Thoracic aorta (tissue), 2 donors: ENCODE measurements around the gene UNC5B. TPM values are rescaled to one million over a fixed set of nuclear protein-coding genes. Genes with fewer than 3 reads are reported as not detected.
"Not testable (repeated sequence)": the region's sequence is repeated elsewhere in the genome, so short reads cannot be mapped to it uniquely, and the experiment has no call there.

Experiments
- ATAC-seq: fragments of 150-250 bp; one replicate; pipeline ENCODE4 v1.8.0; 2017; ENCODE audit warnings: low read depth; ENCODE audit not compliant: insufficient number of reproducible peaks, low FRiP score
- DNase-seq: peaks from one replicate; pipeline ENCODE4 v3.0.0-alpha.2; 2020; ENCODE audit warnings: low spot score
- H3K27ac ChIP-seq, 2 donors: fragments of 200-600 bp; sonication (generic); 1 replicate in 1 of 2; 2 replicates in 1 of 2; pipeline ENCODE4 v1.5.1; 2016; ENCODE audit warnings: mild to moderate bottlenecking in 2 of 2, moderate library complexity in 2 of 2
- H3K27me3 ChIP-seq: fragments of 200-600 bp; sonication (generic); replicated peaks from 2 replicates; pipeline ENCODE4 v1.6.0; 2016; ENCODE audit warnings: mild to moderate bottlenecking; ENCODE audit not compliant: insufficient read depth
- H3K36me3 ChIP-seq: fragments of 200-600 bp; sonication (generic); one replicate; pipeline ENCODE4 v1.5.1; 2016
- H3K4me1 ChIP-seq, 2 donors: fragments of 200-600 bp; sonication (generic); 1 replicate in 1 of 2; 2 replicates in 1 of 2; pipeline versions ENCODE4 v1.5.1 to v1.6.0; 2016; ENCODE audit warnings: low read depth in 2 of 2, mild to moderate bottlenecking in 1 of 2; ENCODE audit not compliant: control insufficient read depth in 1 of 2
- H3K4me3 ChIP-seq: fragments of 200-600 bp; sonication (generic); 2 replicates; pipeline ENCODE4 v1.5.1; 2016; ENCODE audit warnings: mild to moderate bottlenecking
- H3K9me3 ChIP-seq: fragments of 200-600 bp; sonication (generic); 2 replicates; pipeline ENCODE4 v1.5.1; 2016
- CTCF ChIP-seq: fragments of 200-600 bp; sonication (generic); IDR thresholded peaks from one replicate; pipeline ENCODE4 v1.5.1; 2019; ENCODE audit warnings: antibody characterized with exemption
- total RNA-seq, 2 donors: library from RNA; depleted of rRNA; stranded (reverse); fragments of >200 nt; gene quantifications; one replicate each; pipeline versions ENCODE4 v1.1.0 to v1.2.3, GENCODE V29; 2016

UNC5B gene
- total RNA-seq, 2 donors from 2014 or later, result 18.3 to 24.2 TPM

- no peak for DNase-seq
- no peak overlapping the region for H3K27ac ChIP-seq
- H3K4me1 ChIP-seq, result peaks cover 0 to 16% of the 10 kb centered on the region in 2 donors
- no peaks in the 10 kb centered on the region for H3K9me3 ChIP-seq
- H3K36me3 ChIP-seq, result no peaks in the 10 kb centered on the region
- H3K27me3 ChIP-seq, result no peaks in the 10 kb centered on the region
- no peak for ATAC-seq
- no peak overlapping the region for H3K4me3 ChIP-seq
- TF ChIP-seq CTCF, result no peak
These were observed 59.3 kb downstream of the UNC5B start for GRCh38 chr10:71271662-71272055.

GRCh38 chr10:71272056-71272771 lies 59.8 kb downstream of the UNC5B start:
- TF ChIP-seq CTCF, result no peak
- ATAC-seq (no peak), DNase-seq (no peak)
- no peaks in the 10 kb centered on the region for H3K27me3 ChIP-seq
- H3K27ac ChIP-seq, result no peak overlapping the region
- H3K4me3 ChIP-seq, result no peak overlapping the region
- H3K36me3 ChIP-seq, result no peaks in the 10 kb centered on the region
- H3K9me3 ChIP-seq, result no peaks in the 10 kb centered on the region
- peaks cover 0 to 16% of the 10 kb centered on the region in 2 donors for H3K4me1 ChIP-seq

GRCh38 chr10:71272974-71273373 lies 60.6 kb downstream of the UNC5B start:
- H3K4me1 ChIP-seq, result peaks cover 0 to 16% of the 10 kb centered on the region in 2 donors
- H3K36me3 ChIP-seq, result not testable (repeated sequence)

GRCh38 chr10:71273506-71273905 lies 61.1 kb downstream of the UNC5B start:
- no peak for TF ChIP-seq CTCF
- Histone ChIP-seq H3K27me3 (no peaks in the 10 kb centered on the region), H3K4me1 (peaks cover 0 to 15% of the 10 kb centered on the region in 2 donors), H3K27ac (no peak overlapping the region), H3K36me3 (no peaks in the 10 kb centered on the region), H3K9me3 (no peaks in the 10 kb centered on the region), H3K4me3 (no peak overlapping the region)
- ATAC-seq, result no peak
- no peak for DNase-seq

More at GRCh38 chr10:71272974-71273373, 60.6 kb downstream of the UNC5B start:
- H3K27me3 ChIP-seq, H3K9me3 ChIP-seq, H3K4me3 ChIP-seq, DNase-seq, ATAC-seq, H3K27ac ChIP-seq: not testable (repeated sequence)

GRCh38 chr10:71274901-71275796 lies 62.8 kb downstream of the UNC5B start:
- no peaks in the 10 kb centered on the region for H3K27me3 ChIP-seq
- TF ChIP-seq CTCF, result no peak
- H3K9me3 ChIP-seq, result no peaks in the 10 kb centered on the region
- no peak overlapping the region for H3K27ac ChIP-seq
- H3K36me3 ChIP-seq, result no peaks in the 10 kb centered on the region
- no peak for ATAC-seq
- H3K4me1 ChIP-seq, result no peaks in the 10 kb centered on the region
- H3K4me3 ChIP-seq, result no peak overlapping the region
- no peak for DNase-seq
